B cell (primary cell): ENCODE results near the gene CCDC138. TPM values are rescaled to one million over a fixed set of nuclear protein-coding genes. Genes with fewer than 3 reads are reported as not detected.

Experiments
- ATAC-seq: fragments of 200-7000 bp; cut with Tn5 transposase; one replicate; pipeline ENCODE4 v1.10.0; 2021; ENCODE audit warnings: low read depth, mild to moderate bottlenecking, moderate number of reproducible peaks, moderate library complexity
- CTCF ChIA-PET: fragments of 350-600 bp; sonication (Branson Sonifier 250); formaldehyde crosslinking; loops from one replicate; lab custom pipeline; 2021; ENCODE audit warnings: antibody characterized with exemption, inconsistent platforms; lab: Charles Lee
- POLR2A ChIA-PET: fragments of 350-600 bp; sonication (Branson Sonifier 250); formaldehyde crosslinking; loops from one replicate; lab custom pipeline; 2021; ENCODE audit warnings: antibody characterized with exemption; lab: Charles Lee
- DNase-seq: peaks from one replicate; pipeline ENCODE4 v3.0.0; 2013
- H2AFZ ChIP-seq: 2 replicates; pipeline ENCODE4 v1.6.1; 2012; ENCODE audit warnings: mild to moderate bottlenecking, low read depth, low read length; ENCODE audit not compliant: insufficient read depth, poor library complexity, severe bottlenecking
- H3K27ac ChIP-seq, 2 donors: 1 replicate in 1 of 2; 2 replicates in 1 of 2; pipeline ENCODE4 v1.5.1; 2012 to 2013; ENCODE audit warnings: low read length in 2 of 2, mild to moderate bottlenecking in 2 of 2, moderate library complexity in 1 of 2
- H3K27me3 ChIP-seq, 4 experiments: fragments of 200-600 bp in 1 of 4; sonication (generic) in 1 of 4; replicated peaks in 1 of 4; 1 replicate in 2 of 4; 2 replicates in 2 of 4; pipeline versions ENCODE4 v1.6.1 to v1.7.0; 2013 to 2016; ENCODE audit warnings: low read length in 3 of 4, mild to moderate bottlenecking in 2 of 4, mixed read lengths in 1 of 4, moderate library complexity in 1 of 4; ENCODE audit not compliant: insufficient read depth in 4 of 4, control insufficient read depth in 3 of 4; ENCODE audit errors: control extremely low read depth in 1 of 4
- H3K36me3 ChIP-seq, 2 experiments: replicated peaks in 1 of 2; 1 replicate in 1 of 2; 2 replicates in 1 of 2; pipeline versions ENCODE4 v1.6.1 to v1.7.1; 2013; ENCODE audit warnings: low read length in 1 of 2; ENCODE audit not compliant: insufficient read depth in 2 of 2, control insufficient read depth in 1 of 2; ENCODE audit errors: control extremely low read depth in 1 of 2, extremely low read depth in 1 of 2
- H3K4me1 ChIP-seq, 2 donors: fragments of 200-600 bp in 1 of 2; sonication (generic) in 1 of 2; 1 replicate in 1 of 2; 2 replicates in 1 of 2; pipeline versions ENCODE4 v1.5.1 to v1.6.1; 2013 to 2017; ENCODE audit warnings: low read length in 2 of 2; ENCODE audit not compliant: control insufficient read depth in 2 of 2, insufficient read depth in 2 of 2
- H3K4me2 ChIP-seq: replicated peaks from 2 replicates; pipeline ENCODE3; 2012; ENCODE audit warnings: mild to moderate bottlenecking, low read depth, low read length; ENCODE audit not compliant: poor library complexity, severe bottlenecking
- H3K4me3 ChIP-seq, 5 experiments: fragments of 200-600 bp in 1 of 5; sonication (generic) in 1 of 5; 1 replicate in 3 of 5; 2 replicates in 2 of 5; pipeline versions ENCODE4 v1.5.1 to v1.7.0; 2011 to 2016; ENCODE audit warnings: low read length in 4 of 5, mild to moderate bottlenecking in 4 of 5, low read depth in 2 of 5, control low read depth in 1 of 5, moderate library complexity in 1 of 5; ENCODE audit not compliant: insufficient read depth in 1 of 5; ENCODE audit errors: control extremely low read depth in 1 of 5, extremely low read depth in 1 of 5
- H3K79me2 ChIP-seq: fragments of 200-600 bp; sonication (generic); one replicate; pipeline ENCODE4 v1.6.0; 2016; ENCODE audit warnings: low read length; ENCODE audit not compliant: control insufficient read depth, insufficient read depth
- H3K9ac ChIP-seq: fragments of 200-600 bp; sonication (generic); 2 replicates; pipeline ENCODE4 v1.6.1; 2017; ENCODE audit warnings: mild to moderate bottlenecking, low read length, moderate library complexity
- H3K9me3 ChIP-seq, 3 donors: one replicate each; pipeline versions ENCODE4 v1.6.1 to v1.7.1; 2013; ENCODE audit warnings: low read length in 2 of 3; ENCODE audit not compliant: control insufficient read depth in 2 of 3, insufficient read depth in 1 of 3; ENCODE audit errors: control extremely low read depth in 1 of 3
- H4K20me1 ChIP-seq: 2 replicates; pipeline ENCODE4 v1.6.0; 2012; ENCODE audit warnings: mild to moderate bottlenecking, low read length; ENCODE audit not compliant: insufficient read depth, control insufficient read depth, poor library complexity, severe bottlenecking
- H3K27ac Mint-ChIP-seq: one replicate; pipeline ENCODE4 v1.8.0; 2021; ENCODE audit warnings: mixed read lengths
- H3K27me3 Mint-ChIP-seq: one replicate; pipeline ENCODE4 v1.8.0; 2021; ENCODE audit warnings: mixed read lengths
- H3K4me1 Mint-ChIP-seq: one replicate; pipeline ENCODE4 v1.8.0; 2021; ENCODE audit warnings: mixed read lengths
- H3K4me3 Mint-ChIP-seq: one replicate; pipeline ENCODE4 v1.8.0; 2021; ENCODE audit warnings: mixed read lengths
- H3K9me3 Mint-ChIP-seq: one replicate; pipeline ENCODE4 v1.8.0; 2022; ENCODE audit warnings: mixed read lengths; ENCODE audit not compliant: insufficient read depth
- EZH2 ChIP-seq: IDR thresholded peaks from 2 replicates; pipeline ENCODE4 v1.6.1; 2012; ENCODE audit warnings: borderline replicate concordance, low read depth, mild to moderate bottlenecking, moderate library complexity, low read length; ENCODE audit not compliant: insufficient read depth, poor library complexity, severe bottlenecking
- WGBS: methylation state at CpG from one replicate; pipeline ENCODE4 v1.1.5; 2013; ENCODE audit warnings: missing lambda C conversion rate; ENCODE audit not compliant: insufficient coverage; 5-methylcytosine and 5-hydroxymethylcytosine counted together
- intact Hi-C: fragments of 100-400 bp; cut with micrococcal nuclease; formaldehyde crosslinking; loops from one replicate; pipeline ENCODE4 v1.10.0; 2022
- polyA plus RNA-seq: library from polyadenylated mRNA; depleted of rRNA; stranded (reverse); fragments of >200 nt; gene quantifications from 2 replicates; pipeline ENCODE4 v1.2.3, GENCODE V29; 2012
- total RNA-seq, 2 donors: library from RNA; stranded (reverse); fragments of 120-200 nt in 1 of 2; gene quantifications; 1 replicate in 1 of 2; 2 replicates in 1 of 2; pipeline versions ENCODE4 v1.2.3 to v1.2.4, GENCODE V29; 2013 to 2022
- TF ChIP-seq, protein P1 (sequence below): fragments of 200-600 bp; IDR thresholded peaks from one replicate; pipeline ENCODE4 v1.8.0; 2022; ENCODE audit warnings: antibody characterized with exemption, mild to moderate bottlenecking

The CCDC138 gene
- total and polyA plus RNA-seq, 2 donors (not counting 1 experiment from before 2014, with no cell fraction given): 3.3 to 16.3 TPM

DNA sequence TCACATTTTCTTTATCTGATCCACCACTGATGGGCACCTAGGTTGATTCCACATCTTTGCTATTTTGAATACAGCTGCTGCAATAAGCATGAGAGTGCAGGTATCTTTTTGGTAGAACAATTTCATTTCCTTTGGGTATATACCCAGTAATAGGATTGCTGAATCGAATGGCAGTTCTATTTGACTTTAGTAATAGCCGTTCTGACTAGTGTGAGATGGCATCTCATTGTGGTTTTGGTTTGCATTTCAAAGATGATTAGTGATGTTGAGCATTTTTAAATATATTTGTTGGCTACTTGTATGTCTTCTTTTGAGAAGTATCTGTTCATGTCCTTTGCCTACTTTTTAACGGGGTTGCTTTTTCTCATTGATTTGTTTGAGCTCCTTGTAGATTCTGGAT is 72.3 kb downstream of the CCDC138 start:
- CTCF ChIA-PET: interaction anchor here (0.6 kb wide), 1 partner anchor 16 kb away, joined by 4 read pairs; no protein-coding TSS in a partner anchor
- no peaks in the 10 kb centered on the region for H3K27me3 Mint-ChIP-seq
- H3K27me3 ChIP-seq: no peaks in the 10 kb centered on the region
- intact Hi-C loops: no loop called here
- DNase-seq: no peak
- H3K36me3 ChIP-seq: peaks cover 0 to 2% of the 10 kb centered on the region in 2 experiments
- no peaks in the 10 kb centered on the region for H3K79me2 ChIP-seq
- H3K4me3 Mint-ChIP-seq: no peak overlapping the region
- H3K9ac ChIP-seq: no peak overlapping the region
- POLR2A ChIA-PET: no interaction called here
- no peak overlapping the region for H3K4me3 ChIP-seq
- no peak overlapping the region for H3K27ac ChIP-seq
- no peaks in the 10 kb centered on the region for H3K4me1 ChIP-seq
- H3K27ac Mint-ChIP-seq: no peak overlapping the region
- H3K4me2 ChIP-seq: no peak overlapping the region
- H3K9me3 ChIP-seq: no peaks in the 10 kb centered on the region
- H3K9me3 Mint-ChIP-seq: no peaks in the 10 kb centered on the region
- WGBS: 100% methylated on average over 2 of the region's 3 CpGs
- ATAC-seq: no peak
- H4K20me1 ChIP-seq: no peaks in the 10 kb centered on the region
- no peak overlapping the region for H2AFZ ChIP-seq
- TF ChIP-seq EZH2: no peak
- TF ChIP-seq, protein P1, sequence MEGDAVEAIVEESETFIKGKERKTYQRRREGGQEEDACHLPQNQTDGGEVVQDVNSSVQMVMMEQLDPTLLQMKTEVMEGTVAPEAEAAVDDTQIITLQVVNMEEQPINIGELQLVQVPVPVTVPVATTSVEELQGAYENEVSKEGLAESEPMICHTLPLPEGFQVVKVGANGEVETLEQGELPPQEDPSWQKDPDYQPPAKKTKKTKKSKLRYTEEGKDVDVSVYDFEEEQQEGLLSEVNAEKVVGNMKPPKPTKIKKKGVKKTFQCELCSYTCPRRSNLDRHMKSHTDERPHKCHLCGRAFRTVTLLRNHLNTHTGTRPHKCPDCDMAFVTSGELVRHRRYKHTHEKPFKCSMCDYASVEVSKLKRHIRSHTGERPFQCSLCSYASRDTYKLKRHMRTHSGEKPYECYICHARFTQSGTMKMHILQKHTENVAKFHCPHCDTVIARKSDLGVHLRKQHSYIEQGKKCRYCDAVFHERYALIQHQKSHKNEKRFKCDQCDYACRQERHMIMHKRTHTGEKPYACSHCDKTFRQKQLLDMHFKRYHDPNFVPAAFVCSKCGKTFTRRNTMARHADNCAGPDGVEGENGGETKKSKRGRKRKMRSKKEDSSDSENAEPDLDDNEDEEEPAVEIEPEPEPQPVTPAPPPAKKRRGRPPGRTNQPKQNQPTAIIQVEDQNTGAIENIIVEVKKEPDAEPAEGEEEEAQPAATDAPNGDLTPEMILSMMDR: no peak
- no peaks in the 10 kb centered on the region for H3K4me1 Mint-ChIP-seq

DNA sequence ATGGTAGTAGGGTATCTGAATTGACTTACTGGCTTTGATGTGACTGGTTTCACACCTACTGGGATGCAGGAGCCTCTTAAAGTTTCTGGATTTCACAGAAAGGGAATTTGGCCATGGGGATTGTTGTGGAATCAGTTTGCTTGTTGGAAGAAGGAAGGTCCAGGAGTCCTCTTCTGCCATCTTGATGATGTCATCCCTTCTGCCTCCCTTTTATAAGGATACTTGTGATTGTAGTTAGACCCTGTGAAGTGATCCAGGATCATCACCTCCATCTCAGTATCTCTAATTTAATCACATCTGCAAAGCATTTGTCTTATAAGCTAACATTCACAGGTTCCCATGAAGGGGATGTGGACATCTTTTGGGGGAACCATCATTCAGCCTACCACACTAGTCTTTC is 79.5 kb downstream of the CCDC138 start:
- intact Hi-C loops: no loop called here
- DNase-seq: no peak
- H3K27ac Mint-ChIP-seq: no peak overlapping the region
- H3K27me3 ChIP-seq: no peaks in the 10 kb centered on the region
- peaks cover 12% of the 10 kb centered on the region for H3K9me3 Mint-ChIP-seq
- peaks cover 2 to 6% of the 10 kb centered on the region in 2 experiments for H3K36me3 ChIP-seq
- ChIA-PET CTCF (no interaction called here), POLR2A (no interaction called here)
- H3K4me1 Mint-ChIP-seq: no peaks in the 10 kb centered on the region
- no peak overlapping the region for H3K9ac ChIP-seq
- no peak overlapping the region for H3K4me2 ChIP-seq
- H3K27ac ChIP-seq: no peak overlapping the region
- TF ChIP-seq EZH2: no peak
- TF ChIP-seq, protein P1: no peak
- no peaks in the 10 kb centered on the region for H3K4me1 ChIP-seq
- no peak overlapping the region for H3K4me3 ChIP-seq
- no peaks in the 10 kb centered on the region for H4K20me1 ChIP-seq
- peaks cover 7 to 21% (median 8%) of the 10 kb centered on the region in 3 donors for H3K9me3 ChIP-seq
- H3K79me2 ChIP-seq: no peaks in the 10 kb centered on the region
- no peak for ATAC-seq
- no peaks in the 10 kb centered on the region for H3K27me3 Mint-ChIP-seq
- no peak overlapping the region for H2AFZ ChIP-seq
- no peak overlapping the region for H3K4me3 Mint-ChIP-seq
